Activated CD8-positive, alpha-beta T cell treated with anti-CD3 and anti-CD28 coated beads for 36 hours (primary cell): Measurements from ENCODE around the gene ALPK3. TPM values are rescaled to one million over a fixed set of nuclear protein-coding genes. Genes with fewer than 3 reads are reported as not detected.

Experiments
- ATAC-seq: fragments of 200-7000 bp; cut with Tn5 transposase; one replicate; pipeline ENCODE4 v1.10.0; 2021; ENCODE audit warnings: mild to moderate bottlenecking, moderate library complexity
- CTCF ChIA-PET: fragments of 350-600 bp; sonication (Branson Sonifier 250); formaldehyde crosslinking; loops from one replicate; lab custom pipeline; 2021; ENCODE audit warnings: antibody characterized with exemption; lab: Charles Lee
- POLR2A ChIA-PET: fragments of 350-600 bp; sonication (Branson Sonifier 250); formaldehyde crosslinking; loops from one replicate; lab custom pipeline; 2021; ENCODE audit warnings: antibody characterized with exemption; lab: Charles Lee
- DNase-seq: peaks from one replicate; pipeline ENCODE4 v3.0.0-alpha.2; 2020
- H3K27ac Mint-ChIP-seq: one replicate; pipeline ENCODE4 v1.8.0; 2021; ENCODE audit warnings: mild to moderate bottlenecking, mixed read lengths
- H3K27me3 Mint-ChIP-seq: one replicate; pipeline ENCODE4 v1.8.0; 2021; ENCODE audit warnings: mixed read lengths
- H3K36me3 Mint-ChIP-seq: one replicate; pipeline ENCODE4 v1.8.0; 2021; ENCODE audit warnings: low read depth, mixed read lengths
- H3K4me1 Mint-ChIP-seq: one replicate; pipeline ENCODE4 v1.8.0; 2021; ENCODE audit warnings: low read depth, mixed read lengths
- H3K4me3 Mint-ChIP-seq: one replicate; pipeline ENCODE4 v1.8.0; 2021; ENCODE audit warnings: mild to moderate bottlenecking, moderate library complexity, mixed read lengths
- H3K9me3 Mint-ChIP-seq: one replicate; pipeline ENCODE4 v1.8.0; 2021; ENCODE audit warnings: mixed read lengths
- intact Hi-C: fragments of 100-400 bp; cut with micrococcal nuclease; formaldehyde crosslinking; loops from one replicate; pipeline ENCODE4 v1.10.0; 2022
- total RNA-seq, 2 experiments: library from RNA; stranded (reverse); gene quantifications; one replicate each; pipeline ENCODE4 v1.2.3, GENCODE V29; 2021
- TF ChIP-seq, protein P1 (sequence below): fragments of 200-600 bp; IDR thresholded peaks from one replicate; pipeline ENCODE4 v1.8.0; 2022; ENCODE audit warnings: antibody characterized with exemption, mild to moderate bottlenecking

Gene ALPK3
- total RNA-seq, 2 experiments from 2014 or later, result 0.04 to 0.16 TPM

GRCh38 chr15:84863565-84864443 is 46.6 kb downstream of the ALPK3 start:
- POLR2A ChIA-PET, result interaction anchor here (0.5 kb wide), 1 partner anchor 319 kb away, joined by 5 read pairs; no protein-coding TSS in a partner anchor
- H3K27me3 Mint-ChIP-seq, result no peaks in the 10 kb centered on the region
- ATAC-seq (no peak), DNase-seq (no peak)
- H3K4me1 Mint-ChIP-seq, result no peaks in the 10 kb centered on the region
- CTCF ChIA-PET, result interaction anchor here (1.4 kb wide), 2 partner anchors 13 to 15 kb away, joined by 4 read pairs; no protein-coding TSS in a partner anchor
- no peaks in the 10 kb centered on the region for H3K9me3 Mint-ChIP-seq
- intact Hi-C loops, result no loop called here
- H3K4me3 Mint-ChIP-seq, result no peak overlapping the region
- no peak overlapping the region for H3K27ac Mint-ChIP-seq
- no peaks in the 10 kb centered on the region for H3K36me3 Mint-ChIP-seq
- TF ChIP-seq, protein P1, sequence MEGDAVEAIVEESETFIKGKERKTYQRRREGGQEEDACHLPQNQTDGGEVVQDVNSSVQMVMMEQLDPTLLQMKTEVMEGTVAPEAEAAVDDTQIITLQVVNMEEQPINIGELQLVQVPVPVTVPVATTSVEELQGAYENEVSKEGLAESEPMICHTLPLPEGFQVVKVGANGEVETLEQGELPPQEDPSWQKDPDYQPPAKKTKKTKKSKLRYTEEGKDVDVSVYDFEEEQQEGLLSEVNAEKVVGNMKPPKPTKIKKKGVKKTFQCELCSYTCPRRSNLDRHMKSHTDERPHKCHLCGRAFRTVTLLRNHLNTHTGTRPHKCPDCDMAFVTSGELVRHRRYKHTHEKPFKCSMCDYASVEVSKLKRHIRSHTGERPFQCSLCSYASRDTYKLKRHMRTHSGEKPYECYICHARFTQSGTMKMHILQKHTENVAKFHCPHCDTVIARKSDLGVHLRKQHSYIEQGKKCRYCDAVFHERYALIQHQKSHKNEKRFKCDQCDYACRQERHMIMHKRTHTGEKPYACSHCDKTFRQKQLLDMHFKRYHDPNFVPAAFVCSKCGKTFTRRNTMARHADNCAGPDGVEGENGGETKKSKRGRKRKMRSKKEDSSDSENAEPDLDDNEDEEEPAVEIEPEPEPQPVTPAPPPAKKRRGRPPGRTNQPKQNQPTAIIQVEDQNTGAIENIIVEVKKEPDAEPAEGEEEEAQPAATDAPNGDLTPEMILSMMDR, result no peak

- ChIA-PET POLR2A (interaction anchor here (0.5 kb wide), 1 partner anchor 318 kb away, joined by 5 read pairs; no protein-coding TSS in a partner anchor), CTCF (interaction anchor here (0.7 to 1.4 kb wide), 3 partner anchors 12 to 21 kb away, joined by 3 to 4 read pairs (median 4); no protein-coding TSS in a partner anchor)
- DNase-seq, result no peak
- Mint-ChIP-seq H3K27ac (no peak overlapping the region), H3K9me3 (no peaks in the 10 kb centered on the region), H3K4me3 (no peak overlapping the region), H3K4me1 (no peaks in the 10 kb centered on the region), H3K36me3 (no peaks in the 10 kb centered on the region), H3K27me3 (no peaks in the 10 kb centered on the region)
- TF ChIP-seq, protein P1, result no peak
- intact Hi-C loops, result no loop called here
- no peak for ATAC-seq
Measured at GRCh38 chr15:84864444-84864795, 47.3 kb downstream of the ALPK3 start.

GRCh38 chr15:84865074-84865569 is 48.0 kb downstream of the ALPK3 start:
- ChIA-PET POLR2A (interaction anchor here (0.6 kb wide), 2 partner anchors 12 to 177 kb away, joined by 3 read pairs; no protein-coding TSS in a partner anchor), CTCF (interaction anchor here (0.7 to 1.4 kb wide), 6 partner anchors 9 to 74 kb away, joined by 3 to 5 read pairs (median 4); no protein-coding TSS in a partner anchor)
- DNase-seq, result no peak
- H3K27me3 Mint-ChIP-seq, result no peaks in the 10 kb centered on the region
- TF ChIP-seq, protein P1, result no peak
- no peaks in the 10 kb centered on the region for H3K4me1 Mint-ChIP-seq
- H3K9me3 Mint-ChIP-seq, result no peaks in the 10 kb centered on the region
- intact Hi-C loops, result no loop called here
- no peak for ATAC-seq
- no peak overlapping the region for H3K27ac Mint-ChIP-seq
- H3K4me3 Mint-ChIP-seq, result no peak overlapping the region
- H3K36me3 Mint-ChIP-seq, result no peaks in the 10 kb centered on the region

DNA sequence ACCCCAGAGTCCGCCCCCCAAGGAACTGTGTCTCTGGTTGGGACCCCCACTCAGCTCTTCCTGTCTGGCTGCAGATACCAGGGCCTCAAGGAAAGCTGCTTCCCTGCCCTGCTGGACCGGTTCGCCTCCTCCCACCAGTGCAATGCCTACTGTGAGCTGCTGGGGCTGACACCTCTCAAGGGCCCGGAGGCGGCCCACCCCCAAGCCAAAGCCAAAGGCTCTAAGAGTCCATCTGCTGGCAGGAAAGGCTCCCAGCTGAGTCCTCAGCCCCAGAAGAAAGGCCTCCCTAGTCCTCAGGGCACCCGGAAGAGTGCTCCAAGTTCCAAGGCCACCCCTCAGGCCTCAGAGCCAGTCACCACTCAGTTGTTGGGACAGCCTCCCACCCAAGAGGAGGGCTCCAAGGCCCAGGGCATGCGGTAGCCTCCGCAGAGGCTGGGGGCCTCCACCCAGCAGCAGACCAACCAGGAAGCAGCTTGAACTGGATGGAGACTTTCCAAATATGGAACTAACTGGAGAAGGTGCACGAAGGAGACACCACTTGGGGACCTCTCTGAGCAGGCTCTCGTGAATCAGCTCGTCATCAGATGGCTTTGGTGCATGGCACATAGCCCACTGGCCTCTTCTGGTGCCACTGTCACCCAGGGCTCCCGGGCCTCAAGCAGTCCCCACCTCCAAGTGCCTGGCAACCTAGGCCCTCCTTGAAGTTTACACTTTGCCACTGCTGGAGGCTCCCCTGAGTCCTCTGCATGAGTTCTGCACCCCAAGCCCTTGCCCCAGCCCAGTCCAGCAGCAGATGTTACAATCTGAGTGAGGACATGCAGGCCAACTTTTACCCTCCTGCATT is 51.1 kb downstream of the ALPK3 start:
- intact Hi-C loops, result no loop called here
- no peak overlapping the region for H3K4me3 Mint-ChIP-seq
- no peak overlapping the region for H3K27ac Mint-ChIP-seq
- H3K27me3 Mint-ChIP-seq, result no peaks in the 10 kb centered on the region
- no peak for DNase-seq
- H3K36me3 Mint-ChIP-seq, result no peaks in the 10 kb centered on the region
- CTCF ChIA-PET, result interaction anchor here (1.9 to 3.0 kb wide), 2 partner anchors 10 to 23 kb away, joined by 5 to 9 read pairs; no protein-coding TSS in a partner anchor
- TF ChIP-seq, protein P1, result no peak
- H3K4me1 Mint-ChIP-seq, result no peaks in the 10 kb centered on the region
- POLR2A ChIA-PET, result no interaction called here
- no peak for ATAC-seq
- no peaks in the 10 kb centered on the region for H3K9me3 Mint-ChIP-seq
